NB4 (cell line): ENCODE results near the gene CAMKMT.

ENCODE experiments used
- DNase-seq: peaks from one replicate; pipeline ENCODE4 v3.0.0; 2010; ENCODE audit warnings: low read depth
- H3K4me3 ChIP-seq: one replicate; pipeline ENCODE4 v1.5.1; 2011; ENCODE audit warnings: mild to moderate bottlenecking, low read depth, low read length, moderate library complexity
- MAX ChIP-seq: IDR thresholded peaks from 2 replicates; pipeline ENCODE4 v1.6.1; 2011; ENCODE audit warnings: low read depth, low read length
- MYC ChIP-seq: IDR thresholded peaks from 2 replicates; pipeline ENCODE4 v1.6.1; 2011; ENCODE audit warnings: low read depth, low read length
- POLR2A ChIP-seq: IDR thresholded peaks from 2 replicates; pipeline ENCODE4 v1.6.1; 2011; ENCODE audit warnings: mild to moderate bottlenecking; ENCODE audit not compliant: insufficient read length; ENCODE audit errors: extremely low read depth
- TF ChIP-seq, protein P1 (sequence below): IDR thresholded peaks from one replicate; pipeline ENCODE4 v1.5.1; 2012; ENCODE audit warnings: low read depth, low read length

Gene CAMKMT

GRCh38 chr2:44743473-44743872, 381.7 kb downstream of the CAMKMT start:
- DNase-seq = no peak
- no peak for TF ChIP-seq MAX
- TF ChIP-seq, protein P1, sequence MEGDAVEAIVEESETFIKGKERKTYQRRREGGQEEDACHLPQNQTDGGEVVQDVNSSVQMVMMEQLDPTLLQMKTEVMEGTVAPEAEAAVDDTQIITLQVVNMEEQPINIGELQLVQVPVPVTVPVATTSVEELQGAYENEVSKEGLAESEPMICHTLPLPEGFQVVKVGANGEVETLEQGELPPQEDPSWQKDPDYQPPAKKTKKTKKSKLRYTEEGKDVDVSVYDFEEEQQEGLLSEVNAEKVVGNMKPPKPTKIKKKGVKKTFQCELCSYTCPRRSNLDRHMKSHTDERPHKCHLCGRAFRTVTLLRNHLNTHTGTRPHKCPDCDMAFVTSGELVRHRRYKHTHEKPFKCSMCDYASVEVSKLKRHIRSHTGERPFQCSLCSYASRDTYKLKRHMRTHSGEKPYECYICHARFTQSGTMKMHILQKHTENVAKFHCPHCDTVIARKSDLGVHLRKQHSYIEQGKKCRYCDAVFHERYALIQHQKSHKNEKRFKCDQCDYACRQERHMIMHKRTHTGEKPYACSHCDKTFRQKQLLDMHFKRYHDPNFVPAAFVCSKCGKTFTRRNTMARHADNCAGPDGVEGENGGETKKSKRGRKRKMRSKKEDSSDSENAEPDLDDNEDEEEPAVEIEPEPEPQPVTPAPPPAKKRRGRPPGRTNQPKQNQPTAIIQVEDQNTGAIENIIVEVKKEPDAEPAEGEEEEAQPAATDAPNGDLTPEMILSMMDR = no peak
- H3K4me3 ChIP-seq = no peak overlapping the region

- TF ChIP-seq MYC = no peak
- TF ChIP-seq MAX = no peak
- TF ChIP-seq, protein P1 = no peak
- TF ChIP-seq POLR2A = no peak
- no peak for DNase-seq
- H3K4me3 ChIP-seq = no peak overlapping the region
Measured at GRCh38 chr2:44744961-44745892, 383.5 kb downstream of the CAMKMT start.

DNA sequence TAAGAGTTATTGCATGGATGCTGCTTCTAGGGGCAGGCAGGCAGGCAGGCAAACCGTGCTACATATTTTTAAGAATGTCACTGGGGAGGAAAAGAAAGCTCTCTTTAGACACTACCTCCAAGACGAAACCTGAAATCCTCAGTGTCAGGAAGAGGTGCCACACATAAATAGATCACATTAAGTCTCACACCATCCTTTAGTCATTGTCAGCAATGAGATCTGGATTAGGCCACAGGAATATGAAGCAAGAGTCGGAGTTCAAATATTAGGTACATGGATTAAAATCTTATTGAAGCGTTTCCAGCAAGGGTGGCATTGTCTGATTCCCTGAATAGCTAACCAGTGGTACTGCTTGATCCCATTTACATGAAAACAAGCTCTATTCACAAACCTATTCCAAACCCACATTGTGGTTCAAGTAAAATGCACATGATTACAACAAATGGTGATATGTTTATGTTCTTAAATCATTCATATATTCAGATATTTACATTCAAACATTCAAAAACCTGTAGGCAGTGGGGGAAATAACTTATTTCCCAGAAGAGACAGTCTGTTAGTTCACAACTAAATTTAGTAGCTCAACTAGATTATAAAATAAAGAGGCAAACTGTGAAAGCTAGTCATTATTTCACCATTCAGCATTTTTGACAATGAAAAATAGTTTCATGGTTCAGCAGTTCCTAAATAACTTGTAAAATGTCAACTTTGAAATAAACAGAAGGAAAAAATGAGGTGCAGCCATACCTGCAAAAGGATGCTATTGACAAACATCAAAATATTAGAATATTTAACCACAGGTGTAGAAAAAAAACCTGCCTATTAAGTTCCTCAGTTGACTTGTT, 384.4 kb downstream of the CAMKMT start:
- TF ChIP-seq MYC = no peak
- TF ChIP-seq, protein P1 = no peak
- TF ChIP-seq MAX = no peak
- TF ChIP-seq POLR2A = no peak
- no peak for DNase-seq

DNA sequence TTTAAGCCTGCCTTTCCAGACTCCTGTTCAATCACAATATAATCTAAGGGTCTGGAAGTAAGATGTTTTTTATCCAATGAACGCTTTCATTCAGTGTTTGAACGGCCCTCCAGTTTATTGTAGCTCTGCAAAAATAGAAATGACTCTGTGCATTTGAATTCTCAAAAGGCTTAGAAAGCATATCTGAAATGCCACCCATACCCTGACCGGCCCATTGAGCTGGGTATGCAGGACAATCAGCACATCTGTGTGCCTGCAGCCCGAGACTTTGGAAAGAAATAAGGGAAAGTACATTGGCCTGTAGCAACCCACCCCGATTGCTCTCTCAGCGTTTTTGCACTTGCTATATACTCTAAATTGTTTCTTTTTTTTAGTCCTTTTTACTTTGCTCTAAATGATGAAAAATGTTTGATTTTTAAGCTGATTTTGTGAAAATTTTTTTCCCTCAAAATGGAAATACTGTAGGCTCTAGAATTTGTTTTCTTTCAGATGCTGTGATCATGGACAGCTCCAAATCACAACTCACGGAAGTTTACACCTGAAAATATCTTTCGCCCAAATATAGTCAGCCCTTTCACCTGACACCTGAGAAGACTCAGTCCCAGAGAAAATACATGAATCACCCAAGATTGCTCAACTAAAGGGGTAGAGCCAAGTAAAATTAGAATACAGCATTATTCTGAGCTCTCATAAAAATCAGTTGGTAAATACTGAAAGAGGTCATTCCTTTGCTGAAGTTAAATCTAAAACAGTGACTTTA, 385.3 kb downstream of the CAMKMT start:
- no peak overlapping the region for H3K4me3 ChIP-seq
- TF ChIP-seq POLR2A = no peak
- TF ChIP-seq, protein P1 = no peak
- no peak for TF ChIP-seq MAX
- no peak for TF ChIP-seq MYC
- DNase-seq = no peak

More for the DNA sequence above, 384.4 kb downstream of the CAMKMT start:
- H3K4me3 ChIP-seq = no peak overlapping the region

DNA sequence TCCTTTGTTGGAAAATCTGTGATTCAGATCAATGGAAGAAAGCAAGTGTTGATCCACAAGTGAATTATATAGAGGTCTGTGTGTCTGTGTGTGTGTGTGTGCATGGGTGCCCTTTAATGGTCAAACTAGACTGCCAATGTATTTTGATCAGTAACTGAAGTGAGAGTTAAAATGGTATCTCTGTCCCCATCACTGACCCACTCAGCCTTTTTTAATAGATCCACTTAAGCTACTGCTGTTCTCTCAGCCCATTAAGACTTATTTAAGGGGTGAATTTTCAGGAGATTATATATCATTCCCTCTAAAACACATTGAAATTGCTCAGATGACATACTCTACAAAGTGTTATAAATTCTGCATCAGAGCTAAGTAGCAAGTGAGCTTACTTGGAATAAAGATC, 386.0 kb downstream of the CAMKMT start:
- no peak overlapping the region for H3K4me3 ChIP-seq
- DNase-seq = no peak
- TF ChIP-seq MYC = no peak
- TF ChIP-seq MAX = no peak
- no peak for TF ChIP-seq POLR2A
- TF ChIP-seq, protein P1 = no peak
